HG03469 (cell line): ENCODE measurements around the gene GPR55.

ENCODE experiments used
- ATAC-seq: cut with Tn5 transposase; IDR thresholded peaks from one replicate; pipeline ENCODE4 v1.9.1; 2021; ENCODE audit warnings: mild to moderate bottlenecking, moderate library complexity, moderate number of reproducible peaks; ENCODE audit not compliant: unreplicated experiment

Gene GPR55

GRCh38 chr2:230935130-230935430 is 10.0 kb upstream of the GPR55 start:
- no peak for ATAC-seq

GRCh38 chr2:230934231-230935129 is 9.4 kb upstream of the GPR55 start:
- ATAC-seq, result no peak

GRCh38 chr2:230933521-230934180 is 8.6 kb upstream of the GPR55 start:
- no peak for ATAC-seq

- no peak for ATAC-seq
These were observed 7.8 kb upstream of the GPR55 start for GRCh38 chr2:230932556-230933511.

GRCh38 chr2:230931556-230932231 is 6.7 kb upstream of the GPR55 start:
- no peak for ATAC-seq

- no peak for ATAC-seq
These were observed 6.0 kb upstream of the GPR55 start for GRCh38 chr2:230930928-230931555.

- no peak for ATAC-seq
These were observed 5.2 kb upstream of the GPR55 start for GRCh38 chr2:230930149-230930780.

- ATAC-seq, result no peak
These were observed 4.5 kb upstream of the GPR55 start for GRCh38 chr2:230929381-230930148.

GRCh38 chr2:230928701-230929380 is 3.8 kb upstream of the GPR55 start:
- no peak for ATAC-seq

- ATAC-seq, result no peak
These were observed 2.8 kb upstream of the GPR55 start for GRCh38 chr2:230927711-230928341.

GRCh38 chr2:230925879-230926765 is 1.1 kb upstream of the GPR55 start:
- ATAC-seq, result no peak

- ATAC-seq, result no peak
These were observed 419 bp upstream of the GPR55 start for GRCh38 chr2:230925443-230925878.

GRCh38 chr2:230924092-230924469 is 961 bp downstream of the GPR55 start:
- ATAC-seq, result no peak

GRCh38 chr2:230922951-230923717 is 1.9 kb downstream of the GPR55 start:
- no peak for ATAC-seq

- ATAC-seq, result no peak
These were observed 3.0 kb downstream of the GPR55 start for GRCh38 chr2:230921806-230922595.
